Measurements from ENCODE around the gene SMYD3. TPM values are rescaled to one million over a fixed set of nuclear protein-coding genes. Genes with fewer than 3 reads are reported as not detected.

SMYD3 gene
- total RNA-seq, 2 donors from 2014 or later: 13.5 to 20.8 TPM

DNA sequence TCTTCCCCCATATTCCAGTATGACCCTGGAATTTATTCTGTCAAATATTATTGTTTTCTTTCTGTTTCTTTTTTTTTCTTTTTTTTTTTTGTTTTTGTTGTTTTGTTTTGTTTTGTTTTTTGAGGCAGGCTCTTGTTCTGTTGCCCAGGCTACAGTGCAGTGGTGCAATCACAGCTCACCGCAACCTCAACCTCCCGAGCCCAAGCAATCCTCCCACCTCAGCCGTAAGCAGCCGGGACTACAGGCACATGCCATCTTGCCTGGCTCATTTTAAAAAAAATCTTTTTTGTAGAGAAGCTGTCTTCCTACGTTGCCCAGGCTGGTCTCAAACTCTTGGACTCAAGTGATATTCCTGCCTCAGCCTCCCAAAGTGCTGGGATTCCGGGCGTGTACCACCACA is 237.6 kb downstream of the SMYD3 start:
- H3K27me3 ChIP-seq: no peaks in the 10 kb centered on the region
- H3K4me3 ChIP-seq: no peak overlapping the region
- no peak for DNase-seq
- 95 to 97% methylated on average over 7 of the region's 7 CpGs for WGBS, 2 donors
- H3K36me3 ChIP-seq (replicated peaks in 1 of 2; ENCODE audit: insufficient read depth in 1 of 2, low read depth in 2 of 2): no peaks in the 10 kb centered on the region
- intact Hi-C loops (cut with DNase I): no loop called here
- H3K27ac ChIP-seq: no peak overlapping the region
- no peaks in the 10 kb centered on the region for H3K4me1 ChIP-seq
- H3K9me3 ChIP-seq: no peaks in the 10 kb centered on the region
- TF ChIP-seq POLR2A (IDR thresholded peaks at IDR 0.05): no peak
- TF ChIP-seq, protein P1, sequence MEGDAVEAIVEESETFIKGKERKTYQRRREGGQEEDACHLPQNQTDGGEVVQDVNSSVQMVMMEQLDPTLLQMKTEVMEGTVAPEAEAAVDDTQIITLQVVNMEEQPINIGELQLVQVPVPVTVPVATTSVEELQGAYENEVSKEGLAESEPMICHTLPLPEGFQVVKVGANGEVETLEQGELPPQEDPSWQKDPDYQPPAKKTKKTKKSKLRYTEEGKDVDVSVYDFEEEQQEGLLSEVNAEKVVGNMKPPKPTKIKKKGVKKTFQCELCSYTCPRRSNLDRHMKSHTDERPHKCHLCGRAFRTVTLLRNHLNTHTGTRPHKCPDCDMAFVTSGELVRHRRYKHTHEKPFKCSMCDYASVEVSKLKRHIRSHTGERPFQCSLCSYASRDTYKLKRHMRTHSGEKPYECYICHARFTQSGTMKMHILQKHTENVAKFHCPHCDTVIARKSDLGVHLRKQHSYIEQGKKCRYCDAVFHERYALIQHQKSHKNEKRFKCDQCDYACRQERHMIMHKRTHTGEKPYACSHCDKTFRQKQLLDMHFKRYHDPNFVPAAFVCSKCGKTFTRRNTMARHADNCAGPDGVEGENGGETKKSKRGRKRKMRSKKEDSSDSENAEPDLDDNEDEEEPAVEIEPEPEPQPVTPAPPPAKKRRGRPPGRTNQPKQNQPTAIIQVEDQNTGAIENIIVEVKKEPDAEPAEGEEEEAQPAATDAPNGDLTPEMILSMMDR (IDR thresholded peaks at IDR 0.05): no peak
- ATAC-seq: no peak

DNA sequence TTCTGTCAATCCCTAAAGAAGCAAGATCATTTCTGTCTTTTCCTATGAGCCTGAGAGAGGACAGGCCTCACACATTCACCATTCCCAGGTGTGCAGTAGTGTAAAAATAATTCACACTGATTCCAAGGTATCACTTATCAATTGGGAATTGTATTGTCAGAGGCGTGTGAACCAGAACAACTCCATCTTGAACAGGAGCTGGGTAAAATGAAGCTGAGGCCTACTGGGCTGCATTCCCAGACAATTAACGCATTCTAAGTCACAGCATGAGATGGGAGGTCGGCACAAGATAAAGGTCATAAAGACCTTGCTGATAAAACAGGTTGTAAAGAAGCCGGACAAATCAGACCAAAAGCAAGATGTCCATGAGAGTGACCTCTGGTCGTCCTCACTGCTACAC is 239.2 kb downstream of the SMYD3 start:
- Histone ChIP-seq H3K27ac (no peak overlapping the region), H3K4me1 (no peaks in the 10 kb centered on the region), H3K4me3 (no peak overlapping the region), H3K27me3 (no peaks in the 10 kb centered on the region), H3K9me3 (no peaks in the 10 kb centered on the region), H3K36me3 (replicated peaks in 1 of 2; ENCODE audit: insufficient read depth in 1 of 2, low read depth in 2 of 2) (no peaks in the 10 kb centered on the region)
- intact Hi-C loops (cut with DNase I): no loop called here
- no peak for DNase-seq
- no peak for ATAC-seq
- WGBS, 2 donors: 79 to 83% methylated on average over 5 of the region's 5 CpGs
- TF ChIP-seq, protein P1 (IDR thresholded peaks at IDR 0.05): no peak
- no peak for TF ChIP-seq POLR2A (IDR thresholded peaks at IDR 0.05)

DNA sequence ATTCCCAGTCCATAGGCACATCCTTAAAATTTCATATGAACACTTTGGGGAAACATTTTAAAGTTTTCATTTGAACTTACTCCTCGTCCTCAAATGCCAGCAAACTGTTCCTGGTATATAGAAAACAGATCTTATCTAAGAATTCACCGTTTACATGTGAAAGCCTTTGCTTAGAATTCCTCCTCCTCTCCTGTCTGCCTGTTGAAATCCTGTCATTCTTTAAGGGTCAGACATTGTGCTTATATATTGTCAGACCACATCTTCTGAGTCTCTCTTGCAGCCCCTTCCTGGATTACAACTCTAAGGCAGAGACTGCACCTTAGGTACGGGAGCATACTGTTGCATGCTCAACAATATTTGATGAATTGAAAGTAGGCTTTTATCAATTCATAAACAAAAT is 239.7 kb downstream of the SMYD3 start:
- ATAC-seq (no peak), DNase-seq (no peak)
- no peaks in the 10 kb centered on the region for H3K9me3 ChIP-seq
- H3K27me3 ChIP-seq: no peaks in the 10 kb centered on the region
- H3K4me1 ChIP-seq: no peaks in the 10 kb centered on the region
- H3K4me3 ChIP-seq: no peak overlapping the region
- no peaks in the 10 kb centered on the region for H3K36me3 ChIP-seq (replicated peaks in 1 of 2; ENCODE audit: insufficient read depth in 1 of 2, low read depth in 2 of 2)
- intact Hi-C loops (cut with DNase I): no loop called here
- TF ChIP-seq, protein P1 (IDR thresholded peaks at IDR 0.05): no peak
- TF ChIP-seq POLR2A (IDR thresholded peaks at IDR 0.05): no peak
- WGBS, 2 donors: 77 to 86% methylated on average over 3 of the region's 3 CpGs
- H3K27ac ChIP-seq: no peak overlapping the region

- Histone ChIP-seq H3K4me1 (no peaks in the 10 kb centered on the region), H3K27ac (no peak overlapping the region), H3K27me3 (no peaks in the 10 kb centered on the region), H3K4me3 (no peak overlapping the region), H3K9me3 (no peaks in the 10 kb centered on the region), H3K36me3 (replicated peaks in 1 of 2; ENCODE audit: insufficient read depth in 1 of 2, low read depth in 2 of 2) (no peaks in the 10 kb centered on the region)
- no peak for TF ChIP-seq POLR2A (IDR thresholded peaks at IDR 0.05)
- TF ChIP-seq, protein P1 (IDR thresholded peaks at IDR 0.05): no peak
- ATAC-seq (no peak), DNase-seq (no peak)
- 96 to 100% methylated on average over 2 of the region's 2 CpGs for WGBS, 2 donors
- intact Hi-C loops (cut with DNase I): no loop called here
Observed at GRCh38 chr1:246265481-246265880, 241.6 kb downstream of the SMYD3 start.

DNA sequence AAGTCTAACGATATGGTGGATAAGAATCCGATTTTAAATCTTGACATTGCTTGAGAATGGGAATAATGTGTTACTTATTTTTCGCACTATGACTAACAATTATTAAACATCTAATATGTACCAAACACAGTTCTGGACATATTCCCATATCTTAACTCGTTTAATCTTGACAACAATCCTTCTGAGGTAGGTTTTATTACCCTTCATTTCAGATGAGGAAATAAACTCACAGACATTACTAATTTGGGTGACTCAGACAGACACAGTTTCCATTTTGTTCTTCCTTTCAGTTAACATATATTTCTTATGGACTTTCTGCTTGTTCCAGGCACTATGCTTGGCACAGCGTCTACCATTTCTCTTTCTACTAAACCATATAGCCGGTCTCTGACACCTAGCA is 244.8 kb downstream of the SMYD3 start:
- WGBS, 2 donors: 62 to 65% methylated on average over 6 of the region's 6 CpGs
- no peak for ATAC-seq
- TF ChIP-seq POLR2A (IDR thresholded peaks at IDR 0.05): no peak
- TF ChIP-seq, protein P1 (IDR thresholded peaks at IDR 0.05): no peak
- no peak overlapping the region for H3K27ac ChIP-seq
- intact Hi-C loops (cut with DNase I): no loop called here
- H3K4me3 ChIP-seq: no peak overlapping the region
- H3K36me3 ChIP-seq (replicated peaks in 1 of 2; ENCODE audit: insufficient read depth in 1 of 2, low read depth in 2 of 2): no peaks in the 10 kb centered on the region
- H3K27me3 ChIP-seq: no peaks in the 10 kb centered on the region
- peaks cover 0 to 3% (median 0%) of the 10 kb centered on the region in 3 donors for H3K9me3 ChIP-seq
- no peak for DNase-seq
- H3K4me1 ChIP-seq: no peaks in the 10 kb centered on the region
